Measurements from ENCODE around the gene POLD4. TPM values are rescaled to one million over a fixed set of nuclear protein-coding genes. Genes with fewer than 3 reads are reported as not detected.
A peak's percentile ranks its signal among the peaks of the same experiment; 100 is the strongest.

POLD4 gene
- total and polyA plus RNA-seq, 2 of the 13 experiments (the other 11 are each of a cell fraction or from before 2014, with no cell fraction given), result 10.5 to 27.4 TPM

DNA sequence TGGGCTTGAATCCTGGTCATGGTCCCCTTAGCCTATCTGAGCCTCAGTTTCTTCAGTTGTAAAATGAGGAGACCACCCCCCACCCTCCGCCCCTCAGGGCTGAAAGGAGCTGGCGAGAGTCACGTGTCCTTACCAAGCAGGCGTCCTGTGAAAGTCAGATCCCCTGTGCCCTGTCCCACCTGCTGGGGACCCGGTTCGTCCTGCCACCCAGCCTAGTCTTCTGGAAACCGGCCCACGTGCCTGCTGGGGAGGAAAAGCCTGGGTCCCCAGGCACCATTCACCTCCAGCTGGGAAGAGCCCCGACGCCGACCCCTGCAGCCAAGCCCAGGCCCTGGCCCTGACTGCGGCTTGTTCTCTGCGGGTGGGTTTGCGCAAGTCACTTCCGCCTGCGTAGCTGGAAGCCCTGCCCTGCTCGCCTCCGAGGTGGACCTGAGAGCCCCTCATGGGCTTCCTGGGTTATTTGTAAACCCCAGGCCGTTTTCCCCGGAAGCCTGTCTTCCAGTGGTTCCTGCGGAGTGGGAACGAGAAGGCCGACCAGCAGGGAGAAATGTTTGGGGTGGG is 50.7 kb downstream of the POLD4 start:
- H3K27ac ChIP-seq (ENCODE audit: extremely low read length, insufficient read depth, low read length), result peak overlapping the region; percentile 52
- in situ Hi-C loops (cut with HindIII; ENCODE audit: extremely low pct_ligation_motif_present, low pct_unique_long_range_greater_than_20kb) (no loop called here), intact Hi-C loops (cut with micrococcal nuclease; ENCODE audit: unreplicated experiment) (loop anchor here (5.0 kb wide), 1 partner anchor 40 kb away; no protein-coding TSS in a partner anchor)
- ATAC-seq (peak; percentile 50), DNase-seq (ENCODE audit: low spot score) (no peak), FAIRE-seq (no peak)
- H2AFZ ChIP-seq (ENCODE audit: low read length), result no peak overlapping the region
- WGBS (ENCODE audit: low lambda C conversion rate), result 53% methylated on average over 11 of the region's 23 CpGs
- no peaks in the 10 kb centered on the region for H3K27me3 ChIP-seq (ENCODE audit: control insufficient read depth in 1 of 2, insufficient read depth in 2 of 2, low read length in 2 of 2)
- ChIA-PET CTCF (ENCODE audit: low intra/inter-chr PET ratio, low total read pairs) (interaction anchor here (1.1 kb wide), 1 partner anchor 13 kb away, joined by 3 read pairs; the partner anchor contains the start of gene ANKRD13D), POLR2A (interaction anchor here (0.6 to 3.8 kb wide), 10 partner anchors 9 to 99 kb away, joined by 3 to 66 read pairs (median 6); partner anchors contain the start of genes ANKRD13D, CLCF1, POLD4 and PPP1CA)
- BruUV-seq (replicated peaks), result no TSS peak
- H3K4me2 ChIP-seq (ENCODE audit: low read depth, low read length), result peak overlapping the region; percentile 82
- peaks cover 20% of the 10 kb centered on the region for H3K4me1 ChIP-seq (ENCODE audit: insufficient read depth, low read length)
- peaks cover 9 to 28% of the 10 kb centered on the region in 2 experiments; a peak in 4 of 5 replicates for H3K36me3 ChIP-seq (replicated peaks in 1 of 2; ENCODE audit: control insufficient read depth in 1 of 2, insufficient read depth in 2 of 2, low read length in 2 of 2)
- peak overlapping the region; percentile 89 to 98 (median 90); a peak in 5 of 6 replicates for H3K4me3 ChIP-seq (replicated peaks in 1 of 3; ENCODE audit: insufficient read depth in 1 of 3, low read depth in 2 of 3, low read length in 3 of 3)
- H4K20me1 ChIP-seq (ENCODE audit: insufficient read depth, low read length), result no peaks in the 10 kb centered on the region
- no peaks in the 10 kb centered on the region for H3K9me3 ChIP-seq (ENCODE audit: low read length)
- H3K79me2 ChIP-seq (ENCODE audit: insufficient read depth, low read length), result peaks cover 5% of the 10 kb centered on the region
- H3K9ac ChIP-seq (ENCODE audit: insufficient read depth, low read depth, low read length), result peak overlapping the region; percentile 87
- TF ChIP-seq, protein P1, sequence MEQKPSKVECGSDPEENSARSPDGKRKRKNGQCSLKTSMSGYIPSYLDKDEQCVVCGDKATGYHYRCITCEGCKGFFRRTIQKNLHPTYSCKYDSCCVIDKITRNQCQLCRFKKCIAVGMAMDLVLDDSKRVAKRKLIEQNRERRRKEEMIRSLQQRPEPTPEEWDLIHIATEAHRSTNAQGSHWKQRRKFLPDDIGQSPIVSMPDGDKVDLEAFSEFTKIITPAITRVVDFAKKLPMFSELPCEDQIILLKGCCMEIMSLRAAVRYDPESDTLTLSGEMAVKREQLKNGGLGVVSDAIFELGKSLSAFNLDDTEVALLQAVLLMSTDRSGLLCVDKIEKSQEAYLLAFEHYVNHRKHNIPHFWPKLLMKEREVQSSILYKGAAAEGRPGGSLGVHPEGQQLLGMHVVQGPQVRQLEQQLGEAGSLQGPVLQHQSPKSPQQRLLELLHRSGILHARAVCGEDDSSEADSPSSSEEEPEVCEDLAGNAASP (CRISPR knock-in tag; IDR thresholded peaks at IDR 0.05; ENCODE audit: borderline replicate concordance), result no peak
- no peak for TF ChIP-seq ZNF577 (CRISPR knock-in tag; IDR thresholded peaks at IDR 0.05; ENCODE audit: borderline replicate concordance, low read depth)
- no peak for TF ChIP-seq PHB2 (IDR thresholded peaks at IDR 0.05; ENCODE audit: partially characterized antibody)
- no peak for TF ChIP-seq ZNF329 (CRISPR knock-in tag; IDR thresholded peaks at IDR 0.05; ENCODE audit: low read depth)
- TF ChIP-seq, protein P2, sequence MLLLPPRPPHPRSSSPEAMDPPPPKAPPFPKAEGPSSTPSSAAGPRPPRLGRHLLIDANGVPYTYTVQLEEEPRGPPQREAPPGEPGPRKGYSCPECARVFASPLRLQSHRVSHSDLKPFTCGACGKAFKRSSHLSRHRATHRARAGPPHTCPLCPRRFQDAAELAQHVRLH (CRISPR knock-in tag; IDR thresholded peaks at IDR 0.05; ENCODE audit: borderline replicate concordance, low read depth), result 0 out of 2 replicates have a peak, but pooled peaks have one; percentile 18
- TF ChIP-seq, protein P3, sequence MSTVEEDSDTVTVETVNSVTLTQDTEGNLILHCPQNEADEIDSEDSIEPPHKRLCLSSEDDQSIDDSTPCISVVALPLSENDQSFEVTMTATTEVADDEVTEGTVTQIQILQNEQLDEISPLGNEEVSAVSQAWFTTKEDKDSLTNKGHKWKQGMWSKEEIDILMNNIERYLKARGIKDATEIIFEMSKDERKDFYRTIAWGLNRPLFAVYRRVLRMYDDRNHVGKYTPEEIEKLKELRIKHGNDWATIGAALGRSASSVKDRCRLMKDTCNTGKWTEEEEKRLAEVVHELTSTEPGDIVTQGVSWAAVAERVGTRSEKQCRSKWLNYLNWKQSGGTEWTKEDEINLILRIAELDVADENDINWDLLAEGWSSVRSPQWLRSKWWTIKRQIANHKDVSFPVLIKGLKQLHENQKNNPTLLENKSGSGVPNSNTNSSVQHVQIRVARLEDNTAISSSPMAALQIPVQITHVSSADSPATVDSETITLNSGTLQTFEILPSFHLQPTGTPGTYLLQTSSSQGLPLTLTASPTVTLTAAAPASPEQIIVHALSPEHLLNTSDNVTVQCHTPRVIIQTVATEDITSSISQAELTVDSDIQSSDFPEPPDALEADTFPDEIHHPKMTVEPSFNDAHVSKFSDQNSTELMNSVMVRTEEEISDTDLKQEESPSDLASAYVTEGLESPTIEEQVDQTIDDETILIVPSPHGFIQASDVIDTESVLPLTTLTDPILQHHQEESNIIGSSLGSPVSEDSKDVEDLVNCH (CRISPR knock-in tag; IDR thresholded peaks at IDR 0.05), result no peak
- TF ChIP-seq ZSCAN30 (CRISPR knock-in tag; IDR thresholded peaks at IDR 0.05), result no peak
- TF ChIP-seq ZNF264 (CRISPR knock-in tag; IDR thresholded peaks at IDR 0.05), result 0 out of 2 replicates have a peak, but pooled peaks have one; percentile 14
- TF ChIP-seq HNRNPLL (IDR thresholded peaks at IDR 0.05; ENCODE audit: low read depth, low read length, poor library complexity, severe bottlenecking), result peak; percentile 69
- TF ChIP-seq ZNF768 (CRISPR knock-in tag; IDR thresholded peaks at IDR 0.05), result no peak
- peak; percentile 3 for TF ChIP-seq TEAD3 (CRISPR knock-in tag; optimal IDR thresholded peaks at IDR 0.05; ENCODE audit: borderline replicate concordance)
- peak; percentile 50; the same call in 1 of the 2 replicates for TF ChIP-seq CEBPG (CRISPR knock-in tag; IDR thresholded peaks at IDR 0.05)
- TF ChIP-seq, protein P4, sequence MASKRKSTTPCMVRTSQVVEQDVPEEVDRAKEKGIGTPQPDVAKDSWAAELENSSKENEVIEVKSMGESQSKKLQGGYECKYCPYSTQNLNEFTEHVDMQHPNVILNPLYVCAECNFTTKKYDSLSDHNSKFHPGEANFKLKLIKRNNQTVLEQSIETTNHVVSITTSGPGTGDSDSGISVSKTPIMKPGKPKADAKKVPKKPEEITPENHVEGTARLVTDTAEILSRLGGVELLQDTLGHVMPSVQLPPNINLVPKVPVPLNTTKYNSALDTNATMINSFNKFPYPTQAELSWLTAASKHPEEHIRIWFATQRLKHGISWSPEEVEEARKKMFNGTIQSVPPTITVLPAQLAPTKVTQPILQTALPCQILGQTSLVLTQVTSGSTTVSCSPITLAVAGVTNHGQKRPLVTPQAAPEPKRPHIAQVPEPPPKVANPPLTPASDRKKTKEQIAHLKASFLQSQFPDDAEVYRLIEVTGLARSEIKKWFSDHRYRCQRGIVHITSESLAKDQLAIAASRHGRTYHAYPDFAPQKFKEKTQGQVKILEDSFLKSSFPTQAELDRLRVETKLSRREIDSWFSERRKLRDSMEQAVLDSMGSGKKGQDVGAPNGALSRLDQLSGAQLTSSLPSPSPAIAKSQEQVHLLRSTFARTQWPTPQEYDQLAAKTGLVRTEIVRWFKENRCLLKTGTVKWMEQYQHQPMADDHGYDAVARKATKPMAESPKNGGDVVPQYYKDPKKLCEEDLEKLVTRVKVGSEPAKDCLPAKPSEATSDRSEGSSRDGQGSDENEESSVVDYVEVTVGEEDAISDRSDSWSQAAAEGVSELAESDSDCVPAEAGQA (IDR thresholded peaks at IDR 0.05; ENCODE audit: low read depth), result no peak
- TF ChIP-seq, protein P4 (CRISPR knock-in tag; IDR thresholded peaks at IDR 0.05; ENCODE audit: borderline replicate concordance), result no peak
